ENCODE data around the gene S100A5.

The S100A5 gene

DNA sequence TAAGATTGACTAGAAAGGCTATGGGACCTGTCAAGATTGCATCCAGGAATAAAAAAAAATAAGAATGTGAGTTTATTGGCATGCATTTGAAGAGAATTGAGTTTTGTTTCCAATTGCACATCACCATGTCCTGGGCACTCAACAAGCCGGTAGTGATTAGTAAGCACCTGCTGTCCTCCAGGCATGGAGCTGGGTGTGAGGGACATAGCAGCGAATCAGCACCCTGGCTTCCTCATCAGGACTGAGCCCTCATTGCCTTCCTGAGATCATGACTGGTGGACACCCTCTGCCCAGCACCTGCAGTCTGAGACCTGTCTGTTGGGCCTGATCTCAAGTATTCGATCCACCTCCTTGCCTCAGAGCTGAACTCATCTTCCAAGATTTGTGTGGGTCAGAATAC, 31.7 kb downstream of the S100A5 start:
- Histone ChIP-seq H3K27ac (ENCODE audit: low read length) (no peak overlapping the region), H3K9ac (ENCODE audit: low read depth, low read length) (no peak overlapping the region), H3K27me3 (ENCODE audit: insufficient read depth, low read length) (peaks cover 25% of the 10 kb centered on the region), H3K9me3 (ENCODE audit: insufficient read depth, low read depth, low read length) (no peaks in the 10 kb centered on the region), H3K4me3 (ENCODE audit: low read length) (no peak overlapping the region), H3K36me3 (ENCODE audit: insufficient read depth, low read depth, low read length) (no peaks in the 10 kb centered on the region), H3K4me1 (ENCODE audit: insufficient read depth, low read length) (no peaks in the 10 kb centered on the region)

DNA sequence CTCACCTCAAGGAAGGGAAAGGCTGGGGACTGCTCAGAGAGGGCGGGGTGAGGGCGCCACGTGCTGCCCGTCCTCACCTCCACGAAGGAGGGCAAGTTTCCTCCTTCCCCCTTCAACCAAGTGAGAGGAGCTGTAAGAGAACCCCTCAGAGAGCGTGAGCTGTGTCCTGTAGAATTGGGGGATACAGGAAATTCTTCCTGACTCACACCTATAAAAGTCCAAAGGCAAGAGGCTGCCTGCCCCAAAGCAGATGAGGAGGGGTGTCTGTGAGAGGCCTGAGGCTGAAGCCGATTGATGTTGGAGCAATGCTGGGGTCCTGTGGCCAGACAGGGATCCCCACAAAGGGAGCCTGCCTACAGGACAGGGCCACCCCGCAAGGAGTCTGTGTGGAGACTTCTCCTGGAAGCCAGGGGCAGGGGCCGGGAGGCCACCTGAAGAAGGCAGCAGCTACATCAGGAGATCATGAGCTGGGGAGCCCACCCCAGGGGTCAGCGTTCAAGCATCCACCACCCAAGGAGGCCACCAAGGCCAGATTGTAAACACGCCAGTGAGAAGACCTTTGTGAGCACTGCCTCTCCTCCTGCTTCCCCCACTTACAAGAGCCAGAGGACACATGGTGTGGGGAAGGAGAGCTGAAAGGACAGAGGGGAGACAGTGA, 32.7 kb downstream of the S100A5 start:
- H3K4me1 ChIP-seq (ENCODE audit: insufficient read depth, low read length), result no peaks in the 10 kb centered on the region
- H3K36me3 ChIP-seq (ENCODE audit: insufficient read depth, low read depth, low read length), result no peaks in the 10 kb centered on the region
- H3K9ac ChIP-seq (ENCODE audit: low read depth, low read length), result no peak overlapping the region
- H3K9me3 ChIP-seq (ENCODE audit: insufficient read depth, low read depth, low read length), result no peaks in the 10 kb centered on the region
- peaks cover 17% of the 10 kb centered on the region for H3K27me3 ChIP-seq (ENCODE audit: insufficient read depth, low read length)
- no peak overlapping the region for H3K27ac ChIP-seq (ENCODE audit: low read length)
- H3K4me3 ChIP-seq (ENCODE audit: low read length), result no peak overlapping the region

DNA sequence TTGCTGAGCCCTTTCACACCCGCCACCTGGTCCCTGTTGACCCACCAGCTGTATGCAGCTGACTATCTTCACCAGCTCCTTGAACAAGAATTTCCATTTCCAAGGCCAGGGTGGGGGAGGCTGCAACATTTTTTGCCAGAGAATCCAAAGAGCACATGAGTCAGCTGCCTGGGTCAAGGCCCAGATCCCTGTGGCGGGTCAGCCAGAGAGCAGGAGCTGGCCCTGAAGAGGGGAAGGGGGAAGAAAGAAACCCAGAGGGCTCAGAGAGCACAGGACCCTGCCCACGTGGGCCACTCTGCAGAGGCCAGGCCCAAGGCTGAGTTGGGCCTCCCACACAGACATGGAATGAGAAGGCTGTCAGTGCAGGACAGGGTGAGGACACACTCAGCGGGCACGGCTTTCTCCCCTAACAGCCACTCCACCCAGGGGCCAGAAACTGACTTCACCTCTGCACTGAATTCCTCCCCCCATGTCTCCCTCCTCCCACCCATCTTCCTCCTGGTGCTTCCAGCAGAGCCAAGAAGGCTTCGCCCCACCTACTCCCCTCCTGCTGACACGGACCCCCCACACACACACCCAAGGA, 33.8 kb downstream of the S100A5 start:
- Histone ChIP-seq H3K9me3 (ENCODE audit: insufficient read depth, low read depth, low read length) (no peaks in the 10 kb centered on the region), H3K27me3 (ENCODE audit: insufficient read depth, low read length) (peaks cover 8% of the 10 kb centered on the region), H3K36me3 (ENCODE audit: insufficient read depth, low read depth, low read length) (no peaks in the 10 kb centered on the region), H3K4me3 (ENCODE audit: low read length) (no peak overlapping the region), H3K27ac (ENCODE audit: low read length) (no peak overlapping the region), H3K4me1 (ENCODE audit: insufficient read depth, low read length) (no peaks in the 10 kb centered on the region), H3K9ac (ENCODE audit: low read depth, low read length) (no peak overlapping the region)

DNA sequence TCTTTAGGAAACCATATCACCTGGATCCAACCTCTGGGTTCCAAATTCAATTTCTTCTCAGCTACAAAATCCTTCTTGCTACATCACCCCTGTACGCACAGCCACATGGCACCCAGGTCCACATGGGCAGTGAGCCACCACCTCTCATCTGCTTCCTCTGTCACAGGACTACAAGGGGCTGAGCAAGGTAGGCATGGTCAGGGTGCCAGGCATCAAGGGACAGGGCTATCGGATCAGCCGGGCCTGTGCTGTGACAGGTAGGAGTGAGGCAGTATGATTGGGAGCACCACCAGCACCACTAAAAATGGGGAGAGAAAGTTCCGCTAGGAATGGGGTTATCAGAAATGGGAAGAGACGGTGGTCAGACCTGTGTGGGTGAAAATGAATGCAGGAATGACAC, 34.3 kb downstream of the S100A5 start:
- peaks cover 3% of the 10 kb centered on the region for H3K27me3 ChIP-seq (ENCODE audit: insufficient read depth, low read length)
- H3K27ac ChIP-seq (ENCODE audit: low read length), result no peak overlapping the region
- no peaks in the 10 kb centered on the region for H3K9me3 ChIP-seq (ENCODE audit: insufficient read depth, low read depth, low read length)
- H3K4me3 ChIP-seq (ENCODE audit: low read length), result no peak overlapping the region
- H3K36me3 ChIP-seq (ENCODE audit: insufficient read depth, low read depth, low read length), result no peaks in the 10 kb centered on the region
- no peaks in the 10 kb centered on the region for H3K4me1 ChIP-seq (ENCODE audit: insufficient read depth, low read length)
- H3K9ac ChIP-seq (ENCODE audit: low read depth, low read length), result no peak overlapping the region

DNA sequence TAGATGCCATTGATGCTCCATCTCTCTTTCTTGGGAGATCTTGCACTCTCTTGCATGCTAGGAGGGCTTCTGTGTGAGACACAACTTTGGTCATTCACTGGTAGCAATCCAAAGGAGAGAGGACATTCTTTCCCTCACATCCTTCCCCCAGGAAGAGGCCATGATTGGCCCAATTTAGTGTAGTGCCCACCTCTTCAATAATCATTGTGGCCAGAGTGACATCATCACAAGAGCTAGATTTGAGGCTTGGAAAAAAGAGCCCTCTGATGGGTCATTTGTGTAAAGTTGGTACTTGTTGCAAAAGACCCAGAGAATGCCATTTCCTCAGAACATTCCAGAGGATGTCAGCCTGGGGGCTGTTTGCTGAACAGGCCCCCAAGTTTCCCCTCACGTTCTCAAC, 35.2 kb downstream of the S100A5 start:
- Histone ChIP-seq H3K27me3 (ENCODE audit: insufficient read depth, low read length) (no peaks in the 10 kb centered on the region), H3K36me3 (ENCODE audit: insufficient read depth, low read depth, low read length) (no peaks in the 10 kb centered on the region), H3K4me3 (ENCODE audit: low read length) (no peak overlapping the region), H3K4me1 (ENCODE audit: insufficient read depth, low read length) (no peaks in the 10 kb centered on the region), H3K27ac (ENCODE audit: low read length) (no peak overlapping the region), H3K9me3 (ENCODE audit: insufficient read depth, low read depth, low read length) (no peaks in the 10 kb centered on the region), H3K9ac (ENCODE audit: low read depth, low read length) (no peak overlapping the region)

DNA sequence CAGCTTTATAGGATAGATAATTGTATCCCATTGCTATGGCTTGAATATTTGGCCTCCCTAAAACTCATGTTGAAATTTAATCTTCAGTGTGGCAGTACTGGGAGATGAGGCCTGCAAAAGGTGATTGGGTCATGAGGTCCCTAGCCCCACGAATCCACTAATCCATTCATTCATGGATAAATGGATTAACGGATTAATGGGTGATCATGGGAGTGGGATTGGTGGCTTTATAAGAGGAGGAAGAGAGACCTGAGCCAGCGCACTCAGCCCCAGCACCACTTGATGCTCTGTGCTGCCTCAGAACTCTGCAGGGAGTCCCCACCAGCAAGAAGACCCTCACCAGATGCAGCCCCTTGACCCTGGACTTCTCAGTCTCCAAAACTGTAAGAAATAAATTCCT, 37.0 kb downstream of the S100A5 start:
- no peaks in the 10 kb centered on the region for H3K36me3 ChIP-seq (ENCODE audit: insufficient read depth, low read depth, low read length)
- no peaks in the 10 kb centered on the region for H3K27me3 ChIP-seq (ENCODE audit: insufficient read depth, low read length)
- H3K9me3 ChIP-seq (ENCODE audit: insufficient read depth, low read depth, low read length), result no peaks in the 10 kb centered on the region
- no peaks in the 10 kb centered on the region for H3K4me1 ChIP-seq (ENCODE audit: insufficient read depth, low read length)
- H3K9ac ChIP-seq (ENCODE audit: low read depth, low read length), result no peak overlapping the region
- no peak overlapping the region for H3K27ac ChIP-seq (ENCODE audit: low read length)
- no peak overlapping the region for H3K4me3 ChIP-seq (ENCODE audit: low read length)

DNA sequence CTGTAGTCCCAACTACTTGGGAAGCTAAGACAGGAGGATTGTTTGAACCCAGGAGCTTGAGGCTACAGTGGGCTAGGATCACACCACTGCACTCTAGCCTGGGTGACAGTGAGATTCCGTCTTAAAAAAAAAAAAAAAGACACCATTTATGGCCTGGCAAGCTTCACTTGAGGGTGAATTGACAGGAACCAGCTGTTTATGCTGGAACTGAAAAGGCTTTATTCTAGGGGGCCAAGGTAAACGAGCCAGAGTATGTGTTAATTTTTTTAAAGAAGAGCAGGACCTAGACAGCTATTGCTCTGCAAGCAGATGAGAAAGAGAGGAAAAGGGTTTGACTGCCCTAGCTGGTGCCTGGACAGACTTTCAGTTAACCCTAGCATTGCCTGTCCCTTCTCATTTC, 42.0 kb downstream of the S100A5 start:
- Histone ChIP-seq H3K36me3 (ENCODE audit: insufficient read depth, low read depth, low read length) (no peaks in the 10 kb centered on the region), H3K9me3 (ENCODE audit: insufficient read depth, low read depth, low read length) (no peaks in the 10 kb centered on the region), H3K27ac (ENCODE audit: low read length) (no peak overlapping the region), H3K4me3 (ENCODE audit: low read length) (no peak overlapping the region), H3K9ac (ENCODE audit: low read depth, low read length) (no peak overlapping the region), H3K27me3 (ENCODE audit: insufficient read depth, low read length) (no peaks in the 10 kb centered on the region), H3K4me1 (ENCODE audit: insufficient read depth, low read length) (peaks cover 5% of the 10 kb centered on the region)

DNA sequence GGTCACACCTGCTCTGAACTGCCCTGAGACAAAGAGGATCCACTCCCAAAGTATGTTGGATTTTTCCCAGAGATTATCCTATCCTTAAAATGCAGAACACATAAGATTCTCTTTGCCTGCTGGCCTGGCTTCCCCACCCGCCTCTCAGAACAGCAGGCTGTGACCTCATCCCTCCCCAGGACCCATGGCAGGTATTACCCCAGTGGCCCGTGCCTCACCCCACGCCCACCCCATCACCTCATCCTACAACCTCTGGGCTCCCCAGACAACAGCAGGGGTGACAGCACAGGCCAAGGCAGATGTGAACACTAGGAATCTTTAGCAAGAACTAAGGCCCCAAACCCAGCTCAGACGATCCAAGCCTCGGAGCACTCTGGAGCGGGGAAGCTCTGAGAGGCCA, 45.2 kb downstream of the S100A5 start:
- Histone ChIP-seq H3K27me3 (ENCODE audit: insufficient read depth, low read length) (no peaks in the 10 kb centered on the region), H3K9me3 (ENCODE audit: insufficient read depth, low read depth, low read length) (no peaks in the 10 kb centered on the region), H3K36me3 (ENCODE audit: insufficient read depth, low read depth, low read length) (no peaks in the 10 kb centered on the region), H3K4me3 (ENCODE audit: low read length) (no peak overlapping the region), H3K9ac (ENCODE audit: low read depth, low read length) (no peak overlapping the region), H3K27ac (ENCODE audit: low read length) (peak overlapping the region; percentile 32), H3K4me1 (ENCODE audit: insufficient read depth, low read length) (peaks cover 7% of the 10 kb centered on the region)

DNA sequence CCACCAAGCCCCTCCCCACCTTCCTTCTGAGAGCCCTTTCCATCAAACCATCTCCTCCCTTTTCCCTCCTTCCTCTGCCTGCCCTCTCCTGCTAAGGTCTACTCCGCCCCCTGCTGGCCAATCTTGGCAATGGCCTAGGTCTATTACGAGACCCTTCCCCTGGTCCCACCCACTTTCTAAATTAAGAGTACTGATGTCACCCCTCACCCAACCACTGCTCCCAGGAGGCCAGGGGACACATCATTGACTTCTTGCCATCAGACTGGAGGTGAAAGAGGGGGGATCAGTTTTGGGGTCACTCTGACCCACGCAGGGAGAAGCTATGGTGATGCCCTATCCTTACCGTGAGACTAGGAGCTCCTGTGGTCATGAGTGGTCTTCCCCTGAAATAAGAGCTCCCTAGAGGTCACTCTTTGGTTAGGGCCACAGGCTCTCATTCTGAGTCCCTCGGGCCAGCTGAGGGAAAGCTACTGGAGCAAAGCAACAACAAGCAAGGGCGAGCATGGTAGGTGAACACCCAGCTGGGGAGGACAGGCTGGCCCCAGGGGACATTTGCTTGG, 45.7 kb downstream of the S100A5 start:
- H3K36me3 ChIP-seq (ENCODE audit: insufficient read depth, low read depth, low read length), result no peaks in the 10 kb centered on the region
- H3K9me3 ChIP-seq (ENCODE audit: insufficient read depth, low read depth, low read length), result no peaks in the 10 kb centered on the region
- H3K4me1 ChIP-seq (ENCODE audit: insufficient read depth, low read length), result peaks cover 10% of the 10 kb centered on the region
- peak overlapping the region; percentile 30; the same call in 1 of the 2 replicates for H3K4me3 ChIP-seq (ENCODE audit: low read length)
- H3K27ac ChIP-seq (ENCODE audit: low read length), result peak overlapping the region; percentile 32
- H3K9ac ChIP-seq (ENCODE audit: low read depth, low read length), result no peak overlapping the region
- no peaks in the 10 kb centered on the region for H3K27me3 ChIP-seq (ENCODE audit: insufficient read depth, low read length)

DNA sequence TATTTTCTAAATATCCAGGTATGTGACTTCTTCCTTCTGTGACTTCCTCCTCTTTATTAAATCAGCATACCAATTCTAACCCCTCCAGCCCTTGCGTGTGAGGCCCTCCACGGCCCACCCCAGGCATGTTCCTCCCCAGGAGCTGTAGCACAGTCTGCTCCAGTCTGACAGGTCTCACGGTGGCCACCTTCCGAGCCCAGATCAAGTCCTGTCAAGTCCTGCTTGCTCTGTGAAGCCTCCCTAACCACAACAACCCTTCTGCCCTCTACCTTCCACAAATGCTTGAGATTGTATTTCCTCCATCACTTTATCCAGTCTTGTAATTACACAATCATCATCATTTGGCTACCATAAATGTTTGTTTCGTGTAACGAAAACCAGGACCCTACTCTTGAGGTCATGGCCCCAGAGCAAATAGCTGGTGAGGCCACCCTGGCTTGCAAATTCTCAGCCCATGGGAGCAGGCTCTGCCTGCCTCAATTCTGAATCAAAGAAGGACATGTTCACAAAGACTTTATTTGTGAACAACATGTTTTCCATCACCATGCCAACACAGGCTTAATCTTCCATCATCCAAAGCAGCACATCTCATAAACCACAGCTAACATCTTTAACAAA, 47.3 kb downstream of the S100A5 start:
- no peaks in the 10 kb centered on the region for H3K36me3 ChIP-seq (ENCODE audit: insufficient read depth, low read depth, low read length)
- no peak overlapping the region for H3K27ac ChIP-seq (ENCODE audit: low read length)
- peaks cover 10% of the 10 kb centered on the region for H3K4me1 ChIP-seq (ENCODE audit: insufficient read depth, low read length)
- H3K9ac ChIP-seq (ENCODE audit: low read depth, low read length), result no peak overlapping the region
- no peak overlapping the region for H3K4me3 ChIP-seq (ENCODE audit: low read length)
- no peaks in the 10 kb centered on the region for H3K27me3 ChIP-seq (ENCODE audit: insufficient read depth, low read length)
- H3K9me3 ChIP-seq (ENCODE audit: insufficient read depth, low read depth, low read length), result no peaks in the 10 kb centered on the region

DNA sequence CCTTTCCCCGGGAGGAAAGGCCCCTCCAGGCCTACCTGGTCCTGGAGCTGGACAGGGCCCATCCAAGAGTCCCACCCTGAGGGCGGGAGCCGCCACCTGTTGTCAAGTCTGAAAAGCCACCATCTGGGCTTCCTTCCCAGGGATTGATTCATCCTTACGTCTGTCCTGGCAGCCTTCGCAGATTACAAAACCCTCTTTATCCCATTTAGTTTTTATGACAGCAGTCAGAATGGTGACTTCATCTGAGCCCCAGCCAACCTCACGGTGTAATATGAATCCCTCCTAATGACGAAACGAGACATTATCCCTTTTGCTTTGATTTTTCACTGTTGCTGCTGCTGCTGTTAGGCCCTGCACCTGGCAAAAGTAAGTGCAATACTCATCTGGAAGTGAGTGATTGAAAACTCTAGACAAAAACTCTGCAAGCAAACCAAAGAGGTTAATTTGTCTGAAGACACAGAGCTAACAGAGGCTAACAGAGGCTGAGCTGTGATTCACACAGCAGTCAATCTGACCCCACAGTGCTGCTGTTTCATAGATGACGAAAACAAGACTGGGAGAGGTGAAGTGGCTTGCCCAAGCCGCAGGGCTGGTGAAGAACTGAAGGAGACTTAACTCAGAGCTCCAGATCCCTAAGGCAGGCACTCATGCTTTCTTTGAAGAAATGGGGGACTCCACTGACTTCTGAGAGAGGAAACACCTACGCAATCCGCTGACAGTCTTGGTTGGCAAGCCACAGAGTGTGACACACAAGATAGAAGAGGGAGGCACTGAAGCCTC, 50.3 kb downstream of the S100A5 start:
- H3K27me3 ChIP-seq (ENCODE audit: insufficient read depth, low read length), result no peaks in the 10 kb centered on the region
- no peaks in the 10 kb centered on the region for H3K9me3 ChIP-seq (ENCODE audit: insufficient read depth, low read depth, low read length)
- no peak overlapping the region for H3K27ac ChIP-seq (ENCODE audit: low read length)
- no peak overlapping the region for H3K9ac ChIP-seq (ENCODE audit: low read depth, low read length)
- H3K4me1 ChIP-seq (ENCODE audit: insufficient read depth, low read length), result peaks cover 10% of the 10 kb centered on the region
- no peak overlapping the region for H3K4me3 ChIP-seq (ENCODE audit: low read length)
- no peaks in the 10 kb centered on the region for H3K36me3 ChIP-seq (ENCODE audit: insufficient read depth, low read depth, low read length)
